Measurements from ENCODE around the gene DNAJA3.

DNAJA3 gene

GRCh38 chr16:4385066-4385788 is 40.4 kb upstream of the DNAJA3 start:
- peaks cover 5% of the 10 kb centered on the region for H3K4me1 ChIP-seq
- no peak overlapping the region for H3K9ac ChIP-seq
- H3K27me3 ChIP-seq (ENCODE audit: control insufficient read depth, insufficient read depth, low read length): no peaks in the 10 kb centered on the region
- no peaks in the 10 kb centered on the region for H3K36me3 ChIP-seq (ENCODE audit: control insufficient read depth, insufficient read depth, low read length)
- no peak overlapping the region for H2AFZ ChIP-seq
- no peaks in the 10 kb centered on the region for H3K79me2 ChIP-seq
- no peaks in the 10 kb centered on the region for H3K9me3 ChIP-seq (ENCODE audit: control insufficient read depth, low read length)
- H3K4me2 ChIP-seq (ENCODE audit: low read length): no peak overlapping the region
- TF ChIP-seq, protein P1, sequence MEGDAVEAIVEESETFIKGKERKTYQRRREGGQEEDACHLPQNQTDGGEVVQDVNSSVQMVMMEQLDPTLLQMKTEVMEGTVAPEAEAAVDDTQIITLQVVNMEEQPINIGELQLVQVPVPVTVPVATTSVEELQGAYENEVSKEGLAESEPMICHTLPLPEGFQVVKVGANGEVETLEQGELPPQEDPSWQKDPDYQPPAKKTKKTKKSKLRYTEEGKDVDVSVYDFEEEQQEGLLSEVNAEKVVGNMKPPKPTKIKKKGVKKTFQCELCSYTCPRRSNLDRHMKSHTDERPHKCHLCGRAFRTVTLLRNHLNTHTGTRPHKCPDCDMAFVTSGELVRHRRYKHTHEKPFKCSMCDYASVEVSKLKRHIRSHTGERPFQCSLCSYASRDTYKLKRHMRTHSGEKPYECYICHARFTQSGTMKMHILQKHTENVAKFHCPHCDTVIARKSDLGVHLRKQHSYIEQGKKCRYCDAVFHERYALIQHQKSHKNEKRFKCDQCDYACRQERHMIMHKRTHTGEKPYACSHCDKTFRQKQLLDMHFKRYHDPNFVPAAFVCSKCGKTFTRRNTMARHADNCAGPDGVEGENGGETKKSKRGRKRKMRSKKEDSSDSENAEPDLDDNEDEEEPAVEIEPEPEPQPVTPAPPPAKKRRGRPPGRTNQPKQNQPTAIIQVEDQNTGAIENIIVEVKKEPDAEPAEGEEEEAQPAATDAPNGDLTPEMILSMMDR (IDR thresholded peaks at IDR 0.05): no peak
- H3K27ac ChIP-seq: no peak overlapping the region
- H3K4me3 ChIP-seq (ENCODE audit: low read depth, low read length): no peak overlapping the region

GRCh38 chr16:4385789-4386450 is 39.7 kb upstream of the DNAJA3 start:
- Histone ChIP-seq H3K27ac (no peak overlapping the region), H3K79me2 (no peaks in the 10 kb centered on the region), H3K4me3 (ENCODE audit: low read depth, low read length) (no peak overlapping the region), H3K27me3 (ENCODE audit: control insufficient read depth, insufficient read depth, low read length) (no peaks in the 10 kb centered on the region), H2AFZ (no peak overlapping the region), H3K4me2 (ENCODE audit: low read length) (no peak overlapping the region), H3K9me3 (ENCODE audit: control insufficient read depth, low read length) (no peaks in the 10 kb centered on the region), H3K4me1 (no peaks in the 10 kb centered on the region), H3K36me3 (ENCODE audit: control insufficient read depth, insufficient read depth, low read length) (no peaks in the 10 kb centered on the region), H3K9ac (no peak overlapping the region)
- TF ChIP-seq, protein P1 (IDR thresholded peaks at IDR 0.05): no peak

DNA sequence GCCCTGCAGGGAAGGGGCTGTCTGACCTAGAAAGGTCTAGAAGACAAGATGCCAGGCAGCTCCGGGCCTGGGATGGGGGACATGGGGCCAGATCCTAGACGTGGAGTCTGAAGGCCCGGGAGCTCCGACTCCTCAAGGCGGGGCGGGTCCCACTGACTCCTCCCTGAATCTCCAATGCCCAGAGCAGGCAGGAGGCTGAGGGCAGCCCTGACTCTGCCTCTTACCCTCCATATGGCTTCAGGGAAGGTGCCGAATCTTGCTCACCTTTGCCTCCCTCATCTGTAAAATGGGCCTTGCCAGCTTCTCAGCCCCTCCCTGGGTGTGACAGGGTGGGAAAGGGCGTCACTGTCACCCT is 39.2 kb upstream of the DNAJA3 start:
- no peaks in the 10 kb centered on the region for H3K79me2 ChIP-seq
- H3K9me3 ChIP-seq (ENCODE audit: control insufficient read depth, low read length): no peaks in the 10 kb centered on the region
- H3K27me3 ChIP-seq (ENCODE audit: control insufficient read depth, insufficient read depth, low read length): no peaks in the 10 kb centered on the region
- H3K4me2 ChIP-seq (ENCODE audit: low read length): no peak overlapping the region
- no peaks in the 10 kb centered on the region for H3K4me1 ChIP-seq
- H2AFZ ChIP-seq: no peak overlapping the region
- TF ChIP-seq, protein P1 (IDR thresholded peaks at IDR 0.05): no peak
- H3K27ac ChIP-seq: no peak overlapping the region
- H3K4me3 ChIP-seq (ENCODE audit: low read depth, low read length): no peak overlapping the region
- H3K9ac ChIP-seq: no peak overlapping the region
- H3K36me3 ChIP-seq (ENCODE audit: control insufficient read depth, insufficient read depth, low read length): no peaks in the 10 kb centered on the region

GRCh38 chr16:4386951-4387565 is 38.6 kb upstream of the DNAJA3 start:
- Histone ChIP-seq H2AFZ (no peak overlapping the region), H3K4me3 (ENCODE audit: low read depth, low read length) (no peak overlapping the region), H3K9me3 (ENCODE audit: control insufficient read depth, low read length) (no peaks in the 10 kb centered on the region), H3K79me2 (no peaks in the 10 kb centered on the region), H3K9ac (no peak overlapping the region), H3K27ac (no peak overlapping the region), H3K27me3 (ENCODE audit: control insufficient read depth, insufficient read depth, low read length) (no peaks in the 10 kb centered on the region), H3K4me1 (no peaks in the 10 kb centered on the region), H3K4me2 (ENCODE audit: low read length) (no peak overlapping the region), H3K36me3 (ENCODE audit: control insufficient read depth, insufficient read depth, low read length) (no peaks in the 10 kb centered on the region)
- TF ChIP-seq, protein P1 (IDR thresholded peaks at IDR 0.05): no peak
